A549 (cell line): ENCODE measurements around the gene MAPK4.

Source experiments
- EP300 ChIP-seq, 2 experiments: fragments of >200 bp; sonication (Bioruptor Twin); formaldehyde crosslinking; IDR thresholded peaks; 2 replicates in 1 of 2; 3 replicates in 1 of 2; pipeline ENCODE4 v1.6.1; 2016 to 2017
- ESRRA ChIP-seq: fragments of 150-350 bp; IDR thresholded peaks from 2 replicates; pipeline ENCODE4 v1.6.1; 2014; ENCODE audit warnings: mild to moderate bottlenecking, low read length, borderline replicate concordance
- POLR2A ChIP-seq: IDR thresholded peaks from 2 replicates; pipeline ENCODE4 v1.6.1; 2012; ENCODE audit warnings: mild to moderate bottlenecking, low read length
- RAD21 ChIP-seq, 2 experiments: fragments of >200 bp in 1 of 2; sonication (Bioruptor Twin) in 1 of 2; formaldehyde crosslinking in 1 of 2; IDR thresholded peaks in 1 of 2; conservative IDR thresholded peaks in 1 of 2; 2 replicates in 1 of 2; 3 replicates in 1 of 2; pipeline ENCODE4 v1.6.1; 2012 to 2018; ENCODE audit warnings: inconsistent platforms in 1 of 2

DNA sequence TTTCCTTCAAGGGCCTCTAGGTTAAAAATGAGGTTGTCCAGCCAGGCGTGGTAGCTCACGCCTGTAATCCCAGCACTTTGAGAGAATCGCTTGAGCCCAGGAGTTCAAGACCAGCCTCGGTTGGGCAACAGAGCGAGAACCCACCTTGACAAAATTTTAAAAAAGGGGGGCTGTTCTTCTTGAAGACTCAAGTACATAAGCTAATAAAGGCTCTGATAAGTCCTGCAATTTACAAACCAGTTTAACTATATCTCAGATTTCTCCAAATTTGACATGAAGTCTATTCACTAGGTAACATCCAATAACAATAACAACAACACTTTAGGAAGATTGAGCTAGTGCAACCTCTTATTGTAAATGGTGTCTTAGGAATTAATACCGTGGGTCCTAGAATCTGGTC, 129.7 kb downstream of the MAPK4 start:
- TF ChIP-seq POLR2A, result no peak
- no peak for TF ChIP-seq ESRRA
- TF ChIP-seq EP300 (IDR thresholded peaks at IDR 0.05), result no peak
- no peak for TF ChIP-seq RAD21 (conservative IDR thresholded peaks at IDR 0.05 in 1 of 2, IDR thresholded peaks at IDR 0.05 in 1 of 2)
